Left forelimb (tissue), 1 donor: ENCODE data around the gene BBX.

ENCODE experiments used
- DNase-seq: peaks from one replicate; pipeline ENCODE4 v3.0.0-alpha.2; 2018; ENCODE audit warnings: low spot score

Gene BBX

DNA sequence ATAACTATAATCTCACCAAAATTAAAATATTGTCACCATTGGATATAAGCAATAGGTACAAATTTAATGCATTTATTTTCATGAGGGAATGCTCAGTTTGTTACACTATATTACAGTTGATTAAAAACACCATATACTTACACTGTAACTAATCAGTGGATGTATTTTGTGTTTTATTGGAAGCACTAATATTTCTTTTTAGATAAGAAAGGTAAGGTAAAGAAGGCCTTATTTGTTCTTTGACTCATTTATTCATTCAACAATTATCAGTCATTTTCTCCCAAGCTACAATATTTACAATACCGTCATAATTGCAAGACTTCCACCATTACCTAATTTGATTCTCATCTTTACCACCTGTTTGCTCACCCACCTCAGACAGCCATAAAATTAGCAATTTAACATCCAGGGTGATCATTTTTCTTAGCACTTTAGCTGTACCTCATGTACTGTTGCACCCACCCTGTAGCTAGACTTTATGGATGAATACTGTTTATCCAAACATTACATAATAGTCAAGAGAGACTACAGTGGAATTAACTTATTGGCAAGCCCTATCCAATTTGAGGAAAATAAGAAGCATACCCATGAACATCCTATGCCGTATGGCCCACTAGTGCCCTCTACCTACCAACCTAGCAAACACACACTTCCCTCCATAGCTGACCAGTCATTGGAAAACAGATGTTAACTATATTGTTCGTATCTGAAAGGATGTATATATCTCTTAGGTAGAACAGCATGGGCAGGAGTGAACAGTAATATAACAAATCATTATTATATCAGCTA, 229.6 kb downstream of the BBX start:
- DNase-seq = no peak

DNA sequence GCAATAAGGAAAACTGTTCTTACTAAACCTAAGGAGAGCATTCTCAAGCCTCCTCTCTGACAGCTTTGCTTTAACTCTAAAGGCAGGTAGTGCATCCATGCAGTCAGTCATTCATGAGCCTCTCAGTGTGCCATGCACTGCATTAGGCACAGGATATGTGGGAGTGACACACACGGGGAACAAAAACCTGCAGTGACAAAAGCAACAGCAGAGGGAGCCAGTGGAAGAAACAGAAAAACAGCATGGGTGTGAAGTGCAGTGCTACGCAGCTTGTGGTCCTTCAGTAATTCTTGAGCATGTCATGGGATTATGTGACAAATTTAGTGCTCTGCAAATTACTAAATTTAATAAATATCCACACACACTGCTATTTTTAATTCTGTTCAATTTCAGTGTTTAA, 230.7 kb downstream of the BBX start:
- no peak for DNase-seq

DNA sequence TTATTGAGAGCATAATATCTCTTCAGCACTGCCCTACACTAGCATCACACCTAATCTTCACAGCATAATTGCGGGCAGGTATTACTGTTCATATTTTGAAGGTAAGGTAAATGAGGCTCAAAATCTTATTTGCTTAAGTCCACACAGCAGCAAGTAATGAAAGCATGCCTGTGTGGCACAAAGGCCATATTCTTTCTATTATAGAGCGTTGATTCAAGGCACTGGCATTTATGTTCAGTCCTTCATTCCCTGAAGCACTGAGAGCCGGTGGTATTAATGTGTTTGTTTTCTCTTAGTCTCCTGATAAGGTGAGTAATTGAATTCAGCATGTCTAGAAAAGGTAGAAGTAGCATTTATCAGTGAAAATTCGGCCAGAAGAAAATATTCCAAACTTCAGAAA, 231.2 kb downstream of the BBX start:
- DNase-seq = no peak

DNA sequence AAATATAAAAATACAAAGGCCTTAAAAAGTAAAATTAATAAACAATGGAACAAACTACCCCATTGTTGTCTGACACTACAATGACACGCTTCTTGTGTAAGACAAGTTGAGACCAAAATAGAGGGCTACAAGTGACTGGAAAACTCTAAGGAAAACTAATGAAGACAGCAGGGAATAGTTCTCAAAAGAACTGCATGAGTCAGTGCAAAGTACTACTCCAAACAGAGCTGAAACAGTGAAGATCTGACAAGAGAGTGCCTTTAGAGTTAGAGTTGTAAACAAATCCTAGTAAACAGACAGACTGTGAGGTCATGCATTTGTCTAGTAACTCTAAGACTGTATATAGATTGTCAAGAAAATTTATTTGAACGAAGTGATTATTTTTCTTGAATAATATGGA, 233.9 kb downstream of the BBX start:
- no peak for DNase-seq

DNA sequence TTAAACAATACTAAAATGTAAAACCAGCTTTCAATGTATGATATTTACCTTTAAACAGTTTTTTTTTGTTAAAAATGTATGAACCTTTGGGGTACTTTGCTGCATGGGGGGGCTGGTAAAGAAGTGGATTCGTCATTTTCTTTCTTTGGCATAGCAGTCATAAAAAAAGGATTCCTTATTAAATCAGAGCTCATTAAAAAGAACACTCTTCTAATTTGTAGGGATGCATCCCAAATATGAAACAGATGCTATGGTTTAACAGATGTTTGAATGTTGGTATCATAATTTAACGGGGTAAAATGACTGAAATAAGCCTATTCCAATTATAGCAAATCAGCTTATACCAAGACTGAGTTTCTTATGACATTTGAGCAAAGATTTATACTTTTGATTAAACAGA, 234.4 kb downstream of the BBX start:
- DNase-seq = no peak

DNA sequence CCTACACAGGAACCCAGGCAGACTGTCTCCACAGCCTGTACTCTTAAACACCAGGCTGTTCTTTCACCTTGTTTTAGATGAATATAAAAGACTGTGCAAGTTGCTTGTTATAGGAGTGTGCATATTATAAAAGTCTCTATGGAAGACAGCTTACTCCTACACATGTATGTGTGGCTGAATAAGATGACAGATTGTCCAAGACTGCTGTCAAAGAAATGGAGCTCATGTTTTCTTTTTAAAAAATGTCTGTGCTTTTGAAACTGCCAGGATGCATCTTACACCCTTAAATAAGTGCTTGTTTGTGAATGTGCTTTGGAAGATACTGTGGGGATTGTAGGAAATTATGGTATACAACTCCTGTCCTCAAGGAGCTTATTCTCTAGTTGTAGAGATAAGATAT, 237.4 kb downstream of the BBX start:
- DNase-seq = no peak

DNA sequence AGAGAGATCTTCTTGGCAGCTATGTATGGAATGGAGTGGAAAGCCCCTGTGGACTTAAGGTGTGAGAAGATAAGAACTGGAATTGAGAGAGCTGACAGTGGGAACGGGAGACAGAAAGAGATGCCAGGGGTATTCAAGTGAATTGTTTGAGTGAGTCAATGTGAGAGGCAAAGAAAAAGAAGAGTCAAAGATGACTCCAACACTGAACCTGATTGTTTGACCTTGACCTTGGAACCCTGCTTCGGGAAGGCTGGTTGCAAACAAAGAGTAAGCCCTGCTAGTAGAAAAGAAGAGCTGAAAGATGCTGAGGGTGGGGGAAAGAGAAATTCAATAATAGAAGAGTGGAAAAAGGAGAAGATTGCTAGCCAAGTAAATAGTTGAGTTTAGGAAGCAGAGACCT, 238.6 kb downstream of the BBX start:
- DNase-seq = no peak

DNA sequence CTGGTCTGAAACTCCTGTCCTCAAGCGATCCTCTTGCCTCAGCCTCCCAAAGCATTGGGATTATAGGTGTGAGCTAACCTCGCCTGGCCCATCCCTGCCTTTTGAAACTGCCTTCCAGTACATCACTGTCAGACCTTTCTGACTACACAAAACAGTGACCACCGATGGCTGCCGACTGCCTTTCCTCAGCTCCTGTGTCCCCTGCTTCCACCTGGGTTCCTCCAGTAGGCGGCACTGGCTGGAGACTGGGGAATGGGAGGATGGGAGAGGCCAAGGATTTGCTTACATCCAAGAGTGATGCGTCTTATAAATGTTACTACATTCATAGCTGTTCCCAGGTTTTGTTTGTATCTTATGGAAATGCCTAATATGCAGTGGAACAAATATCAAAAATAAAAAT, 242.8 kb downstream of the BBX start:
- DNase-seq = no peak

DNA sequence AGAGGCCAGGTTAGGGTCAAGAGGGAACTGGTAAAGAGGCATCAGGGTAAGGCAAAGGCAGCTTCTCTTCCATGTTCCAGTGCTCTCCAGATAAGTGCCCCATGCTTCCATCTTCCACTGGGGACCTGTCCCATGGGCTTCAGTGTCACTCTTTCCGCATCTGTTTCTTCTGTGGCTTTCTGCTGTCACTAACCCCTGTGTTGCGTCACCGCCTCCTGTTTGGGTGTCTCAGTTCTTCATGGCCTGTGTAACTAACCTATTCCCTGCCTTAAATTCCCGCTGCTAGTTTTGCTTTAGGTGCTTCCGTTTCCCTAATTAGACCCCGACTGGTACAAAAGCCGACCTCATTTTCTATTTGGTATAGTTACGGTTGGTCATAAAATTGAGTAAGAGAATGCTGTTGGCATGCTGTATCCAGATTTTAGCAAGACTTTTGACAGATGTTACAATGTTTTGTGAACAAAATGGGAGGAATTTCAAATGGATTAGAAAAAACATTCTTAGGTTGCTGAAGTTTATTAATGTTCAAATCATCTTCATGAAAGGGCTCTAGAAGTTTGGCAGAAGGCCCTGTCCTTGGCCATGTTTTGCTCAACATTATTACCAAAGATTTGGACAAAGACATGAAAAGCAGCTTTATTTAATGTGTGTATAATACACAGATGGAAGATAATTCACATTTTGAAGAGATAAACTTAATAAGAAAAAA, 245.3 kb downstream of the BBX start:
- no peak for DNase-seq

DNA sequence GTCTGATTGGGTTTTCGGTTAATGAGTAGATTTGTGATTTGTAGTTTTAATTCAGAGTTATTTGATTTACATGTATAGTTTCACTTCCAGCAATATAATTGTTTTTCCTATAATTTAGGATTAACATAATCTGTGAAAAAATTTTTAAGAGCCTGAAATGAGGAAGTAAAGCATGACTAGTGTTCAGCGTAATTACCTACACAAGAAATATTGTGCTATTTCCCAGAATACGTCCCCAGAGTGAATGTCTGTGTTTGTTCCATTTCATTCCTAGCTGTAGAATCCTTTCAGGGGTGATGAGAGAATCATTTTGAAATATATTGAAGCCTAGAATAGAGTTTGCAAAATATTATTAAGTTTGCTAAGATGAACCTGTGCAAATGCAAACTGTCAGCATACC, 247.1 kb downstream of the BBX start:
- no peak for DNase-seq

DNA sequence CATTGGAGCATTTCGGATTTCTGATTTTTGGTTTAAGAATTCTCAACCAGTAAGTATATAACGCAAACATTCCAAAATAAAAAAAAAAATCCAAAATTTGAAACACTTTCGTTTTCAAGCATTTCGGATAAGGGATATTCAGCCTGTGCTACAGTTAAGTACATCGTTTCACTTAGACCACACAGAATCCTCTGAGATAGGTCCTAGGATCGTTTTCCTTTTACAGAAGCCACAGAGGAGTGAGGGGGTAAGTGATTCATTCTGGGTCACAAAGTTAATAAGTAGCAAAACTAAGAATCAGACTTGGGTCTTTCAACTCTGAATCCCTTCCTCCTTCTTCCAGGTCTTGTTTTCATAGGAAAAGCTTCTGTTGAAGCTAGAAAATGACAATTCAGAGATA, 249.3 kb downstream of the BBX start:
- no peak for DNase-seq

DNA sequence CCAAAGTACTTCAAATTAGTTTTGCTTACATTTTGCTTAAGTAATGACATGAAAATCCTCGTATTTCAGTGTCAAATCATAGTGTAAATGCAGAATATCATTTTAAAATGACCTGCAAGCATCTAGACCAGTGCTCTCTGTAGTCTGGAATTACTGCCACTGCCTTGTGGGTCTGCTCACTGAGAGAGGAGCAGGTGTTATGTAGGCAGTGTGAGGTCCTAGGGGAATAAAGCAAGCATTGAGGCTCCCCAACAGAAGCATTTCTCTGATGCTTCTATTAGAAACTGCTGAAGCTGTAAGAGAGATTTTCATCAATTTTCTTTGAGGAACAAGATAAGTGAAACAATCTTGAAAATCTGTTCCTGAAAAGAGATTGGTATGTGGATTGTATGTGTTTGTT, 253.2 kb downstream of the BBX start:
- no peak for DNase-seq

DNA sequence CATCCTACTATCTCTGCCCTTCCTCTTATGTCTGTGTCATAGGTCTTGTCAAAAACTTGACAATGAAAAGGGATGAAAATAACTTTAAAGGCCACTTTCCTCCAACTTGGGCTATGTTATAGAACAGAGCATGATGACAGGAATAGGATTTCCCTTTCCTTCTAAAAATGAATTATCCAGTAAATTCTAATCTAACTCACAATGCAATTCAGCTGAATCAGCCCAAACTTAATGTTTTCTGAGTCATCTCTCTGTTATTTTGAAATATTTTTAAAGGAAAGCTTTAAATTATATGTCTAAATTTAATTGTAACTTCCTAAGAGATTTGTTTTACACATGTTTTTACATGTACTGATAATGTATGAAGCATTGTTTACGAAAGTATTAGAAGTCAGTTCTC, 258.5 kb downstream of the BBX start:
- DNase-seq = no peak

DNA sequence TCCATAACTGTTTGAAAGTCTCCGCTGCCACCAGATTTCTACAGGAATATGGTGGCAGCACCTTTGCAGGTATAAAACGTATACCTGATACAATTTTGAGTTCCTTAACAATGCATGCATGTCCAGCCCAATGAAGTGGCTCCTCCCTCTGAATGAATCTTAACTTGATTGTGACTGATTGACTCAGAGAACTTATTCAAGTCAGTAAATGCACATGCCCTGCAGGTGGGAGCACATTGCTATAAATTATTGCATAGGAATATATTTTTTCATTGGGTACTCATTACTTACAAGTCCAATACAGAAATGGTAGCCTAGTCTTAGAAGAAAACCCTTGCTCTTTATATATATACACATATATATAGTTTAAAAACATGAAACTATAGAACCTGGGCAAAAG, 259.3 kb downstream of the BBX start:
- no peak for DNase-seq

DNA sequence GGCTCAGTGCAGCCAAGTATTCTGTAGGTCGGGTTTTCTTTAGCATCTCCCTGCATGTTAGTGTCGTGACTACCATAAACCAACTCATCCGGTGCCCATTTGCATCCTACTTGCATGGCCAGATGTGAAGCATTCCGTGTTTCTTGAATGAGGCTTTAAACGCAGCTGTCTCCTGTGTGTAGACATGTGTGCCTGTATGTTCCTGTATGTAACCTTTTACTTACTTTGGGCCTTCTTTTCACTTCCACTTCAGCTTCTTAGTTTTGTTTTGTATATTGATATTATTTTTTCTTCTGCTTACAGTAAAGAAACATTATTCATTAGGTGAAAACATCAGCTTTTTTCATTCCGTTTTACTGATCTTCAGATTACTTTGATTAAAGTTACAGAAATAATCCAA, 267.9 kb downstream of the BBX start:
- DNase-seq = no peak

DNA sequence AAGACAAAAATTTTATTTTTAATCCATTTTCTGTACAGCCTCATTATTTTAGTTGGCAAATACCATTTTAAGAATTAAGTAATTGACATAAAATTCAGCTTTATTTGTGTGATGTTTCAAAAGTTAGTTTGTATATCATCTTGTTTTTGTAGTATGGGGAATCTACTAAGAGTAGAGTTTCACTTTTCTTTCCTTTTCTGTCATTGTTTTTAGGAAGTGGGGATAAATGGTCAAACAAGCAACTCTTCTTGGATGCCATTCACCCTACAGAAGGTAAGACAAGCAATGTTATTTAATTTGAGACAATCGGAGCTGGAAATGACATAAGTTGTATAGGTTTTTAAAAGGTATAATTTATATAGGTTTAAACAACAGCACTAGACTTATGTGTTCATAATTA, 268.3 kb downstream of the BBX start:
- no peak for DNase-seq

DNA sequence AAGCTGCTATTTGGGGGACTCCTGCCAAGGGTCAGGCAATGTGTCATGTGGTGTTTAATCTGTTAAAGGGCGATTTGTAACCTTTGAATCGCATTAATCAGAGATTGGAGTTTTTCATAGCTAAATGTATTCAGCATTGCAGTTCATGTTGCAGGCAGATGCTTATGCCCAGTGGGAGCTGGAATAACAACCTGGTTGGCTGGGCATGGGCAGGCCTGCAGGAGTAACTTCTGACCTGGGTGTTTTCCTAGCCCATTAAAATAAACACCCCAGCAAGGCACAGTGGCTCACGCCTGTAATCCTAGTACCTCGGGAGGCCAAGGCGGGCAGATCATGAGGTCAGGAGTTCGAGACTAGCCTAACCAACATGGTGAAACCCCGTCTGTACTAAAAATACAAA, 268.7 kb downstream of the BBX start:
- DNase-seq = no peak

DNA sequence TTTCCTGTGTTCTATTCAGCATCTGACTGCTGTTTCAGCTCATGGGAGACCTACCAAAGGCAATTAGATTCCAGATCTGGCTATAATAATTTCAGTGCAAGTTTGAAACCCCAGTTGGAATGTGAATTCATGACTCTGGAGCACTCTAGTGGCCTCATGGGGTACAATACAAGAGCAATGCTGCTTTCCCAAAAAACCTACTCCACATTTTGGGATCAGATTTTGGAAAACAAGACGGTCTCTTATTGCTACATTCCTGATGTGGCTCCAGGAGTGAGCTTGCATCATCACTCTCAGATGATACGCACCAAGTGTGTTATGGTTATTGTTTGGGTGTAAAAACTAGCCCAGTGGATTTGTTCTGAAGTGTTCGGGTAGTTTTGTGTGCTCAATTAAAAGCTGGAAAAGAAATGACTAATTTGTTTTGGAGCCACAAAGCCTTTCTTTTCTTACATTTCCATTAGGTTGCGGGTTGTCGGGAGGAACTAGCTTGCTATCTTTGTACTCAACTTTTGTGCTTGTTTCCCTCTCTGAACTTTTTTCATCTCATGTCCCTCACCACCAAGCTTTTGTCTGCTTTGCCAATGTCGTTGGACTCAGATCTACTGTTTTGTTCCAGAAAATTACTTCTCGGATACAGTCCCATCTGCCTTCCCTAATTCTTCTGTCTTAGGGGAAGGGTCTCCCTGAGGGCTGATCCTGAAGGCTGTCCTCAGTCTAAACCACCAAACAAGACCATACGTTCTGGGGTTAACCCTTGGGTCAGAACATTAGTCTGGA, 272.1 kb downstream of the BBX start:
- no peak for DNase-seq

DNA sequence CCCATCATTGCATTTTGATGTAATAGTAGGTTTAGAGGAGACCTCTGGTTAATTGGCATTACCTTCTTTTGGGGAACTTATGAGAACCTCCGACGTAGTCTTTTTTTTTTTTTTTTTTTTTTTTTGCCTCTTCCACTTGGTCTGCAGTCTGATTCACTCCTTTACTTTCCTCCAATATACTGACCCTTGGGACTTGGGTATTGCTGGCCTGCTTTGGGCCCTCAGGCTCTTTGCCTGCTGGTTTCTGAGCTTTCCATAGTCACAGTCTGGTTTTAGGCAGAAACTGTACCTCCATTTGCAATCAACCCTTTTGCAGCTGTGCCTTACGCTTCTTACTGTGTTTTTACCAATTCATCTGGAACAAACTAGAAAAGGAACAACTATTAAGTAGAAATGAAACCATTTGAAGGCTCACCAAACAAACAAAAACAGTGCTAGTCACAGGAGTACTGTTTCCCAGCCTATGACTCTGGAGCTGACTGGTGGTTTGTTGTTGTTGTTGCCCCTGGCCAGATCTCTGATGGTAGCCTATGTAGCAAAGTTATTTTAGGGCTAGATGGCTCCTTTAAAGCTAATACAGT, 272.8 kb downstream of the BBX start:
- no peak for DNase-seq

DNA sequence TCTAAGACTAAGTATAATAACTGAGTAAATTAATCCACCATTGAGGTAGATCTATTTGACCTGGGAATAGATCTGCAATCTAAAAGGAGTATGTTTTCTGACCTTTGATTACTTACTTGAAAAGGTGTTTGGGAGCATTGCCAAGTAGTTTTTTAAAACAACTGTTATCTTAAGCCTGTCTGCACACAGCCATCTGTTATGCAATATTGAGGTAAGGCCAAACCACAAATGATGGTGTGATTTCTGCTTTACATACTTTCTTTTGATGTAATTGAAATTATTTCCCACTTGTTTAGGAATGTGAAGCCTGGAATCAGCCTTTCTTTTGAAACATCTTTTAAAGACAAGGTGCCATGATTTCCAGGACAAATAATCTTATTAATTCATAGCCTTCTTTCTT, 274.0 kb downstream of the BBX start:
- DNase-seq = no peak

DNA sequence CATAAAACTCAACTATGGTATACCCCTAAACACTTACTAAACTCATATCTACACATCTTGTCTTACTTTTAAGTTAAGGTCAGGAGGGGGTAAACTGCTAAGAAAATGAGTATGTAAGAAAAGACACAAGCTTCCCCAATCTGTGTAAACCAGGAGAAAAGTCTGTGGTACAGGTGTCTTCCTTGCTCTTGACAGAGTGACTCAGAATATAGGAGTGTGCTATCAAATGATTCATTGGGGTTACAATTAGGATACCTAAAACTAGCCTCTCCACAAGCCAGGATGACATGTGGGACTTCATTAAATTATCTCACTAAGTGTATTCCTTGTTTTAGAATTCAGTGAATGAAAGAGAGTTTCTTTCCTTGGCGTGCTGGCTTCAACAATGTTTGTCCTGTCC, 274.8 kb downstream of the BBX start:
- DNase-seq = no peak

DNA sequence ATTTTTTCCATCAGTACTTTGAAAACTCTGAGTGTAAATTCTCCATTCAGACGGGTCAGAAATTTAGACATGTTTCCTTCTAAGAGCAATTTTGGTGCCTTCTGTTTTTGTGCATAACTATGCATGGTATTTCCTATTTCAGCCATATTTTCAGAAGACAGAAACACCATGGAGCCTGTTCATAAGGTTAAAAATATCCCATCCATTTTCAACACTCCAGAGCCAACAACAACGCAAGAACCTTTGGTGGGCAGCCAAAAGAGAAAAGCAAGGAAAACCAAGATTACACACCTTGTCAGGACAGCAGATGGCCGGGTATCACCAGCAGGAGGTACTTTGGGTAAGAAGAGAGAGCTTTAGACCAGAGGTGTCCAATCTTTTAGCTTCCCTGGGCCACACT, 275.6 kb downstream of the BBX start:
- DNase-seq = no peak

DNA sequence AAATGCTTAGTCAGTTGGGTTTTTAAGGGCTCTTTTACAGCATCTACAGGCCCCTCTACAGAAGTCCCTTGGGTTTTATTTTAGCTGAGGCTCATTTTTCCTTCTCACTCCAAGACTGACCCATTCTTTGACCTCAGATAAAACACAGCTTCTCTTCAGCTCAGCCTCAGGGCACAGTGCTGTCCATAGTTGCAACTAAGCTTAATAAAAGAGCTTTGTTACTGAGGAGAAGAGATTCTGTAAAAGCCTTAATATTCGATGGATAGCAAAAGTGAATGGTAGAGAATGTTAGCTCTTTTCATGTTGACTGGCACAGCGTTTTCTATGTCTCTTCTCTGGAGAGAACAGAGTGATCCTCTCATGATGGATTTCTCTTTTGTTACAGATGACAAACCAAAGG, 277.9 kb downstream of the BBX start:
- no peak for DNase-seq
